ENCODE data around the gene KRTAP22-2.

The KRTAP22-2 gene

DNA sequence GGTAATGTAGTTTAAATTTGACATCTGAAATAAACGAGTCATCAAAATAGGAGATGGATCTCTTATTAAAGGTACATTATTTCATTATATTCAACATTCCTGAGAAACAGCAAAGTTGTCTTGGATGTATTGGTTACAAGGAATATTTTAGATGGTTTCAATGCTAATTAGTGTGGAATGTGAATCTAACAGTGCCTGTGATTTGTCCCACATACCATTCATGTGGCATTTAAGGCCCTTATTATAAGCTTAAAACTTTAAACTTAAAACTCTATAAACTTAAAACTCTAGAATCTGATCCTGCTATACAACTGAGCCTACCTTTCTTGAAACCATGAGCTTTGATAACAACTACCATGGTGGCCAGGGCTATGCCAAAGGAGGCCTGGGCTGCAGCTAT is 10.6 kb upstream of the KRTAP22-2 start, which contains the start of gene KRTAP22-1:
TSS of gene KRTAP22-1 (plus strand) at position 301 of the 400 bp plus-strand sequence.
- DNase-seq (ENCODE audit: low read depth), result no peak
- H3K4me3 ChIP-seq (replicated peaks; ENCODE audit: low read depth, low read length), result no peak within 1 kb of the TSS
- TF ChIP-seq, protein P1, sequence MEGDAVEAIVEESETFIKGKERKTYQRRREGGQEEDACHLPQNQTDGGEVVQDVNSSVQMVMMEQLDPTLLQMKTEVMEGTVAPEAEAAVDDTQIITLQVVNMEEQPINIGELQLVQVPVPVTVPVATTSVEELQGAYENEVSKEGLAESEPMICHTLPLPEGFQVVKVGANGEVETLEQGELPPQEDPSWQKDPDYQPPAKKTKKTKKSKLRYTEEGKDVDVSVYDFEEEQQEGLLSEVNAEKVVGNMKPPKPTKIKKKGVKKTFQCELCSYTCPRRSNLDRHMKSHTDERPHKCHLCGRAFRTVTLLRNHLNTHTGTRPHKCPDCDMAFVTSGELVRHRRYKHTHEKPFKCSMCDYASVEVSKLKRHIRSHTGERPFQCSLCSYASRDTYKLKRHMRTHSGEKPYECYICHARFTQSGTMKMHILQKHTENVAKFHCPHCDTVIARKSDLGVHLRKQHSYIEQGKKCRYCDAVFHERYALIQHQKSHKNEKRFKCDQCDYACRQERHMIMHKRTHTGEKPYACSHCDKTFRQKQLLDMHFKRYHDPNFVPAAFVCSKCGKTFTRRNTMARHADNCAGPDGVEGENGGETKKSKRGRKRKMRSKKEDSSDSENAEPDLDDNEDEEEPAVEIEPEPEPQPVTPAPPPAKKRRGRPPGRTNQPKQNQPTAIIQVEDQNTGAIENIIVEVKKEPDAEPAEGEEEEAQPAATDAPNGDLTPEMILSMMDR (IDR thresholded peaks at IDR 0.05; ENCODE audit: low read length, missing control alignments), result no peak

DNA sequence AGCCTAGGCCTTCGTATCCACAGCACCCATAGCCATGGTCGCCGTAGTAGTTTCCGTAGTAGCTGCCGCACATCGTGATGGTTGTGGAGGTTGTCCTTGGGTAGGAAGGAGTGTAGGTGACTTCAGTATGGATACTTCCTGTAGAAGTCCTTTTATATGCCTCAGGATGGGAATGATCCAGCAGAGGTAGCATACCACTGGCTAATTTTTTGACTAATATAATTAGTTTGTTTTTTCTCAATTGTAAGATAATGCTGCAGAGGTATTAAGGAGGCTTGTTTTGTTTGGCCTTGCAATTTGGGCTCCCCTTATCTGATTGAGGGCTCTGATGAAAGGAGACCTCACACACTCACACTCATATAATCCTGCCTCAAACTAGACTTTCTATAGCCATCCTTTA is 8.6 kb upstream of the KRTAP22-2 start, which contains the start of gene KRTAP6-2:
TSS of gene KRTAP6-2 (minus strand) at position 101 of the 400 bp plus-strand sequence. CDS start at position 73, 28 bp downstream.
- no peak within 1 kb of the TSS for H3K4me3 ChIP-seq (replicated peaks; ENCODE audit: low read depth, low read length)
- TF ChIP-seq, protein P1 (IDR thresholded peaks at IDR 0.05; ENCODE audit: low read length, missing control alignments), result no peak
- no peak for DNase-seq (ENCODE audit: low read depth)

DNA sequence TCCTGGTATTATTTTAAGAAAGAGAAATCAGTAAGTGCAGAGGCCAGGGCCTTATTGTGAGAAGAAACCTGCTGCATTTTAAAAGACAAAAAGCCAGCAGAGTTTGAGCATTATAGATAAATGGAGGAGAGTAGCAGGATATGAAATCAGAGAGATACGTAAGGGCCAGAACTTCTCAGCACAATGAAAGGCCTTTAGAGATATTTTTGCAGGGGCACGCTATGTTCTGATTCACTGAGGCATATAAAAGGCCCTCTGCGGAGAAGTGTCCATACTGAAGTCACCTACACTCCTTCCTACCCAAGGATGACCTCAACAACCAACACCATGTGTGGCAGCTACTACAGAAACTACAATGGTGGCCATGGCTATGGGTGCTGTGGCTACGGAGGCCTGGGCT is 1.9 kb upstream of the KRTAP22-2 start, which contains the start of gene KRTAP6-3:
TSS of gene KRTAP6-3 (plus strand) at position 301 of the 400 bp plus-strand sequence. CDS start at position 307, 6 bp downstream.
- H3K4me3 ChIP-seq (replicated peaks; ENCODE audit: low read depth, low read length), result no peak within 1 kb of the TSS
- TF ChIP-seq, protein P1 (IDR thresholded peaks at IDR 0.05; ENCODE audit: low read length, missing control alignments), result no peak
- no peak for DNase-seq (ENCODE audit: low read depth)

DNA sequence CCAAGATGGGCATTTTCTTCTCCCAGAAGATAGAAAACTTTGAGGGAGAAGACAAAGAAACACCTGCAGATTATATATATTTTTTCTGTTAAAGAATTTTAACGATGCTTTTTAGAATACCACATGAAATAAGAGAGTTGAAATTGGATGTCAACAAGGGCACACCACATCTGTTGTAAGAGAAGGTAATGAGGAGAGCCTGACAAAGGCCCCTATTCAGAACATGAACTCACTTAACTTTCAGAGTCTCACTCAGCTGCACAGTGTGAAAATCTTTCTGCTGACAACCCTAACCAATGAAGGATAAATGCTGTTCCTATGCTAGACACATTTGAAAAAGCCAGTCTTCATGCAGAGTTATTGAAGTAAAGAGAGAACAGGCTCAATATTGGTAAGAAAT is 7.3 kb downstream of the KRTAP22-2 start:
- H3K4me3 ChIP-seq (replicated peaks; ENCODE audit: low read depth, low read length), result no peak overlapping the region
- DNase-seq (ENCODE audit: low read depth), result no peak
- TF ChIP-seq, protein P1 (IDR thresholded peaks at IDR 0.05; ENCODE audit: low read length, missing control alignments), result no peak

DNA sequence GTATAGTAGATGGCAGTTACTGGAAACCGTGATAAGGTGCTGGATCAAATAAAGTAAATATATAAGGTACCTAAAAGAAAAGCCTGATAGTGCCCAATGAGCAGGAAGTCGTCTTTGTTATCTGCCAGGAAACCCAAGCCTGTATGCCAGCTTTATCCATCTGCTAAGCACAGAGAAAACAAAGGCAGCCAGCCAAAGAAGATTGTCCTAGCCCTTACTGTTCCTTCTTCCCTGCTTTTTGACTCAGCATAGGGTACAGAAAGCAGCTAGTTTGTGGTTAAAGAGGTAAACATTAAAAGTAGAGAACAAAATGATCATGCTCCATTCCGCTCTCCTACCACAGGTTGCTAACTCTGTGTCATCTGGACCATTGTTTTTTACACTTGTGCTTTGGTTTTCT is 10.1 kb downstream of the KRTAP22-2 start:
- TF ChIP-seq, protein P1 (IDR thresholded peaks at IDR 0.05; ENCODE audit: low read length, missing control alignments), result no peak
- H3K4me3 ChIP-seq (replicated peaks; ENCODE audit: low read depth, low read length), result no peak overlapping the region
- DNase-seq (ENCODE audit: low read depth), result no peak

DNA sequence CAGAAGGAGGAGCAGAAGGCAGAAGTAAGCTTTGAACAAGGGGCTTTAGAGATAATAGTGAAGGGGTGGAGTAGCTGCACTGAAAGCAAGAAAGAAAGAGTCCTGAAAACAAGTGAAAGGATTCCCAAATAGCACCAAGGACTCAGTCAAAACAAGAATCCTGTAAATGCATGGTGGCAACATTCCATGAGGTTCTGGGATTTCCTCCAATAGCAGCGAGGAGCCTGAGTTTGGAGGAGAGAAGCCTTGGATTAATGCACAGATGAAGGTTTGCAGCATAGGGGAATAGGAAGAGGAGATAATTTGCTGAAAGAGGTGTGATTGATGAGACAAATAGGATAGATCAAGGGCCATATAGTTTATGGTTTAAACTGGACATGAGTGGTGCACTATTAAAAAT is 10.9 kb downstream of the KRTAP22-2 start:
- DNase-seq (ENCODE audit: low read depth), result no peak
- no peak overlapping the region for H3K4me3 ChIP-seq (replicated peaks; ENCODE audit: low read depth, low read length)
- TF ChIP-seq, protein P1 (IDR thresholded peaks at IDR 0.05; ENCODE audit: low read length, missing control alignments), result no peak

DNA sequence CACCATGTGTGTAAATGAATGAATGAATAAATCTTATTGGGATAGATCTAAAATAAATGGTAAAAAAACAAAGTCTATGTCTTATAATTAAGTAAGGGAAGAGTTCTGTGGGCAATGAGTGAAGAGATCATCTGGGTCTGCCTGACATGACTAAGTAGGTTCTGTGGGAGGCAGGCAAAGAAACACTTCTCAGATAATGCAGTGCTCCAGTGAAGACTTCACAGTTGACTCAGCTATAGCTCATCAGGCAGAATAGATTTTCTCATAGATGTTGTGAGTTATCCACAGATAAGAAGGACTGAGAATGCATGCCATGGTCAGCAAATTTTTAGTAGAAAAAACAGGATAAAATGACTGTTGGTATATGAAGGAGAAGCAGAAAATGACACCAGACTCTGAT is 12.4 kb downstream of the KRTAP22-2 start:
- TF ChIP-seq, protein P1 (IDR thresholded peaks at IDR 0.05; ENCODE audit: low read length, missing control alignments), result no peak
- peak; percentile 2 for DNase-seq (ENCODE audit: low read depth)
- H3K4me3 ChIP-seq (replicated peaks; ENCODE audit: low read depth, low read length), result no peak overlapping the region

Measured in fibroblast of pulmonary artery (primary cell).